SU-DHL-6 (cell line): Measurements from ENCODE around the gene IRAK1.

ENCODE experiments used
- EZH2phosphoT487 ChIP-seq: fragments of 200-600 bp; sonication (generic), shearing (Covaris generic); conservative IDR thresholded peaks from 2 replicates; pipeline ENCODE4 v1.6.1; 2018; ENCODE audit warnings: mild to moderate bottlenecking, antibody characterized with exemption, low read length, moderate library complexity, mixed read lengths
- TF ChIP-seq, protein P1 (sequence below): fragments of 200-600 bp; sonication (generic); IDR thresholded peaks from one replicate; pipeline ENCODE4 v1.5.1; 2017; ENCODE audit warnings: antibody characterized with exemption, mild to moderate bottlenecking, low read length, moderate library complexity; ENCODE audit not compliant: insufficient read depth, poor library complexity, severe bottlenecking

DNA sequence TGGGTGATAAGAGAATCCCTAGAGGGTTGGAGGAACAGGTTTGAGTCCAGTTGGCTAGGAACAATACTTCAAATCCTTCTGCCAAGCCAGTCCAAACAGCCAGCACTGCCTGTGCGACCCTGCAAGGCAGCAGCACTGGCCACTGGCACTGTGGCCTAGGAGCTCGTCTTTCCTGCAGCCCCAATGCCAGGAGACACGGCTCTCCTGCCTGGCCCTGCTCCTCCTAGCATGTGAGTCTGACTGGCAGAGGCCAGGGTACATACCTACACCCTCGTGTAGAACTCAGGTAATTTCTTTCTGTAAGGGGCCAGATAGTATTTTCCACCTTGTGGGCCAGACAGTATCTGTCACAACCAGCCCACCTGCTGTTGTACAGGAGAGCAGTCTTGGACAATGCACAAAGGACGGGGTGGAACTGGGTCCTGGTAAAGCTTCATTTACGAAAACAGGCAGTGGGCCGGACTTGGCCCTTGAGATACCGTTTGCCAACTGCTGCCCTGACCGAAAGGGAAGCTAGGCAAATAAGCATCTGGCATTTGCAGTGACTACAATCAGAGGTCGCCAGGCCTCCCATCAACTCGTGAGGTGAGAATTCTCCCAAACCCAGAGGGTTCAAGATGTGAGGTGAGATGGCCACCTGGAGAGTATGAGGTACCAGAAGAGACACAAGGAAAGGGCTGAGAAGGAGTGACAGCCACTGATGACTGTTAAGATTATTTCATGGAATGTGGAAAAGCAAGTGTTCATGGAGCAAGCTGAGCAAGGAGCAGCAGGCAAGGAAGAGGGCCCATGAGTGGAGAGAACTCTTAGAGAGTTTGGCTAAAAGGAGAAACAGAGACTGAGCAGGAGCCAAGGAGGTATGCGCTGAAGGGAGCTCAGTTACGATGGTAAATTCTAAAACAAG lies 29.8 kb upstream of the IRAK1 start:
- TF ChIP-seq, protein P1, sequence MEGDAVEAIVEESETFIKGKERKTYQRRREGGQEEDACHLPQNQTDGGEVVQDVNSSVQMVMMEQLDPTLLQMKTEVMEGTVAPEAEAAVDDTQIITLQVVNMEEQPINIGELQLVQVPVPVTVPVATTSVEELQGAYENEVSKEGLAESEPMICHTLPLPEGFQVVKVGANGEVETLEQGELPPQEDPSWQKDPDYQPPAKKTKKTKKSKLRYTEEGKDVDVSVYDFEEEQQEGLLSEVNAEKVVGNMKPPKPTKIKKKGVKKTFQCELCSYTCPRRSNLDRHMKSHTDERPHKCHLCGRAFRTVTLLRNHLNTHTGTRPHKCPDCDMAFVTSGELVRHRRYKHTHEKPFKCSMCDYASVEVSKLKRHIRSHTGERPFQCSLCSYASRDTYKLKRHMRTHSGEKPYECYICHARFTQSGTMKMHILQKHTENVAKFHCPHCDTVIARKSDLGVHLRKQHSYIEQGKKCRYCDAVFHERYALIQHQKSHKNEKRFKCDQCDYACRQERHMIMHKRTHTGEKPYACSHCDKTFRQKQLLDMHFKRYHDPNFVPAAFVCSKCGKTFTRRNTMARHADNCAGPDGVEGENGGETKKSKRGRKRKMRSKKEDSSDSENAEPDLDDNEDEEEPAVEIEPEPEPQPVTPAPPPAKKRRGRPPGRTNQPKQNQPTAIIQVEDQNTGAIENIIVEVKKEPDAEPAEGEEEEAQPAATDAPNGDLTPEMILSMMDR, result no peak
- TF ChIP-seq EZH2phosphoT487, result no peak
